Measurements from ENCODE around the gene SNX32. TPM values are rescaled to one million over a fixed set of nuclear protein-coding genes. Genes with fewer than 3 reads are reported as not detected.

Gene SNX32
- total RNA-seq, 1 experiment from 2014 or later: not detected

GRCh38 chr11:65858681-65859087 lies 24.9 kb downstream of the SNX32 start (continued):
- TF ChIP-seq CTCF (IDR thresholded peaks at IDR 0.05 in 2 of 3, conservative IDR thresholded peaks at IDR 0.05 in 1 of 3; ENCODE audit: borderline replicate concordance in 1 of 3, insufficient read depth in 1 of 3, low read depth in 2 of 3, low read length in 2 of 3): no peak
- TF ChIP-seq SIN3A (IDR thresholded peaks at IDR 0.05; ENCODE audit: low read depth): no peak
- no peak for TF ChIP-seq YY1 (IDR thresholded peaks at IDR 0.05; ENCODE audit: extremely low read depth, insufficient replicate concordance, low read depth, low read length)
- no peak for TF ChIP-seq EZH2 (IDR thresholded peaks at IDR 0.05)
- no peak for TF ChIP-seq ZBTB33 (IDR thresholded peaks at IDR 0.05; ENCODE audit: extremely low read depth, insufficient replicate concordance, low read length)
- no peak for TF ChIP-seq FOSL1 (IDR thresholded peaks at IDR 0.05; ENCODE audit: low read depth)
- no peak for TF ChIP-seq ATF3 (IDR thresholded peaks at IDR 0.05)
- no peak for TF ChIP-seq POLR2AphosphoS5 (IDR thresholded peaks at IDR 0.05; ENCODE audit: low read depth, low read length)
- no peak for TF ChIP-seq CBX3 (IDR thresholded peaks at IDR 0.05; ENCODE audit: low read depth)

All from HCT116 (cell line).